D721Med (cell line): ENCODE results near the gene SPOCD1.

Experiments used
- DNase-seq: peaks from one replicate; pipeline ENCODE4 v3.0.0; 2011; ENCODE audit warnings: low spot score; ENCODE audit not compliant: insufficient read length
- FAIRE-seq: peaks from 2 replicates; lab custom pipeline; 2011; peaks lifted over from hg19 to GRCh38; lab: Jason Lieb, UNC
- TF ChIP-seq, protein P1 (sequence below): IDR thresholded peaks from 2 replicates; pipeline ENCODE4 v1.5.1; 2012; ENCODE audit warnings: mild to moderate bottlenecking, control low read depth; ENCODE audit not compliant: insufficient read depth; ENCODE audit errors: missing control alignments

The SPOCD1 gene

DNA sequence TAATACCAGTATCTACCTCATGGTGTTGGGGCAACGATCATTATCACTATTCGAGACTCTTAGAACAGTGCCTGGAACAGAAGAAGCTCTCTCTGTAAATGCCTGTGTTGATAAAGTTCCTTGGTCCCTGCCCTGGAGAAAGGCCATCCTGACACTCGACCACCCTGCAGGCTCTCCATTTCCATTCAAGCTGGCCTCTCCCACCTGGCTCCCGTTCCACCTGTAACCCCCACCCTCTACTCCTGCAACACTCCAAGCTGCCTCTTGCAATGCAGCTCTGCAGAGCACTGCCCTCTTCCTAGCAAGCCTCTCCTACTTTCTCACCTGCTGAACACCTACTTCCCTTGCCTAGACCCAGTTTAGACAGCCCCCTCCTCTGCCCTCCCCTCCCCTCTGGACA is 6.1 kb downstream of the SPOCD1 start:
- no peak for DNase-seq
- FAIRE-seq, result no peak
- TF ChIP-seq, protein P1, sequence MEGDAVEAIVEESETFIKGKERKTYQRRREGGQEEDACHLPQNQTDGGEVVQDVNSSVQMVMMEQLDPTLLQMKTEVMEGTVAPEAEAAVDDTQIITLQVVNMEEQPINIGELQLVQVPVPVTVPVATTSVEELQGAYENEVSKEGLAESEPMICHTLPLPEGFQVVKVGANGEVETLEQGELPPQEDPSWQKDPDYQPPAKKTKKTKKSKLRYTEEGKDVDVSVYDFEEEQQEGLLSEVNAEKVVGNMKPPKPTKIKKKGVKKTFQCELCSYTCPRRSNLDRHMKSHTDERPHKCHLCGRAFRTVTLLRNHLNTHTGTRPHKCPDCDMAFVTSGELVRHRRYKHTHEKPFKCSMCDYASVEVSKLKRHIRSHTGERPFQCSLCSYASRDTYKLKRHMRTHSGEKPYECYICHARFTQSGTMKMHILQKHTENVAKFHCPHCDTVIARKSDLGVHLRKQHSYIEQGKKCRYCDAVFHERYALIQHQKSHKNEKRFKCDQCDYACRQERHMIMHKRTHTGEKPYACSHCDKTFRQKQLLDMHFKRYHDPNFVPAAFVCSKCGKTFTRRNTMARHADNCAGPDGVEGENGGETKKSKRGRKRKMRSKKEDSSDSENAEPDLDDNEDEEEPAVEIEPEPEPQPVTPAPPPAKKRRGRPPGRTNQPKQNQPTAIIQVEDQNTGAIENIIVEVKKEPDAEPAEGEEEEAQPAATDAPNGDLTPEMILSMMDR, result no peak

DNA sequence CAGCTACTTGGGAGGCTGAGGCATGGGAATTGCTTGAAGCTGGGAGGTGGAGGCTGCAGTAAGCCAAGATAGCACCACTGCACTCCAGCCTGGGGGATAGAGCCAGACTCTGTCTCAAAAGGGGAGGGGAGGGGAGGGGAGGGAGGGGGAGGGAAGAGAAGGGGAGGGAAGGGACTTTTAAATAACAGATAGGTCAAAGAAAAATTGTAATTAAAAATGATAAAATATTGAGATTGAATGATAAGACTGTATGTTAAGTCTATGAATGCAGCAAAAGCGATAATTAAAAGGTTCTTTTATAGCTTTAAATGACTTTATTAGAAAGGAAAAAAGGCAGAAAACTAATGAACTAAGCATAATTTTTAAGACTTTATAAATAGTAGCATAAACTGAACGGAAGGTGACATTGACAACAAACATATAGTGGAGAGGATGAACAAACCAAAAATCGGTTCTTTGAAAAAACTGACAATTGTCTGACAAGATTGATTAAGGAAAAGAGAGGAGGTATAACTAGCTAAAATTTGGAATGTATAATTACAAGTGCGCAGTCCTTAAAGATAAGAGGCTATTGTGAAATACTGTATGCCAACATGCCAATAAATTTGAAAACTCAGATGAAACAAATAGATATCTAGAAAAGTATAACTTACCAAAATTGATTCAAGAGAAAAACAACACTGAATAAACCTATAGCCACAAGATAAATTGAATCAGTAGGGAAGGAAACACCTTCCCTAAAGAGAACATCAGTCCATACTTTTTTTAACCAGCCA is 8.4 kb downstream of the SPOCD1 start:
- no peak for FAIRE-seq
- TF ChIP-seq, protein P1, result no peak
- DNase-seq, result no peak

DNA sequence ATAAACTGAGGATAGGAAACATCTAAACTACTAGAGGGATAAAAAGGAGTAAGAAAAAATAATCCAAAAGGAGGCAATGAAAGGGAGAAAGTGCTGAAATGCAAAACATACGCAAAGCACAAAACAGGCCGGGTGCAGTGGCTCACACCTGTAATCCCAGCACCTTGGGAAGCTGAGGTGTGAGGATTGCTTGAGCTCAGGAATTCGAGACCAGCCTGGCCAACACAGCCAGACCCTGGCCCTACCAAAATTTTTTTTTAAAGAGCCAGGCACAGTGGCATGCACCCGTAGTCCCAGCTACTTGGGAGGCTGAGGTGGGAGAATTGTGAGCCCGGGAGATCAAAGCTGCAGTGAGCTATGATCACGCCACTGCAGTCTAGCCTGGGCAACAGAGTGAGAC is 10.5 kb downstream of the SPOCD1 start:
- FAIRE-seq, result no peak
- TF ChIP-seq, protein P1, result no peak
- no peak for DNase-seq

DNA sequence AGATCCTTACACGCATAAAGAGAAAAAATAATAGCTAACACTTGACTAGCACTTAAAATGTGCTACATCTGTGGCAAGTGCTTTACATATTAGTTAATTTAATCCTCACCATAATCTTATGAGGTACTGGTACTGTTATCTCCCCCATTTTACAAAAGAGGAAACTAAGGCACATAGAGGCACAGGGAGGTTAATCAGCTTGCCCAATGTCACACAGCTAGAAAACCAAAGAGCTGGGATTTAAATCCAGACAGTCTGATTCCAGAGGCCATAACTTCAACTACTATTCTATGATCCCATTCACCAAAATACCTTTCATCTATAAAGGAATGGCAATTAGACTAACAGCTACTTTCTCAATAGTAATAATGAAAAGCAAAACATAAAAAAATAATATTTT is 11.7 kb downstream of the SPOCD1 start:
- FAIRE-seq (no peak), DNase-seq (no peak)
- TF ChIP-seq, protein P1, result no peak

DNA sequence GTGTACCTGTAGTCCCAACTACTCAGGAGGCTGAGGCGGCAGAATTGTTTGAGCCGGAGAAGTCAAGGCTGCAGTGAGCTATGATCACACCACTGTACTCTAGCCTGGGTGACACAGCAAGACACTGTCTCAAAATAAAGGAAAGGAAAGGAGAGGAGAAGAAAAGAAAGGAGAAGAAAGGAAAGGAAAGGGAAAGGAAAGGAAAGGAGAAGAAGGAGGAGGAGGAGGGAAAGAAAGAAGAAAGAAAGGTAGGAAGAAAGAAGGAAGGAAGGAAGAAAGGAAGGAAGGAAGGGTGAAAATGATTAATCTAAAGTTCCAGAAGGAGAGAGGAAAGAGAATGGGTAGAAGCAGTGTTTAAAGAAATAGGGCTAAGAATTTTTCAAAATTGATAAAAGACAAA is 12.2 kb downstream of the SPOCD1 start:
- FAIRE-seq, result no peak
- DNase-seq, result no peak
- TF ChIP-seq, protein P1, result no peak

DNA sequence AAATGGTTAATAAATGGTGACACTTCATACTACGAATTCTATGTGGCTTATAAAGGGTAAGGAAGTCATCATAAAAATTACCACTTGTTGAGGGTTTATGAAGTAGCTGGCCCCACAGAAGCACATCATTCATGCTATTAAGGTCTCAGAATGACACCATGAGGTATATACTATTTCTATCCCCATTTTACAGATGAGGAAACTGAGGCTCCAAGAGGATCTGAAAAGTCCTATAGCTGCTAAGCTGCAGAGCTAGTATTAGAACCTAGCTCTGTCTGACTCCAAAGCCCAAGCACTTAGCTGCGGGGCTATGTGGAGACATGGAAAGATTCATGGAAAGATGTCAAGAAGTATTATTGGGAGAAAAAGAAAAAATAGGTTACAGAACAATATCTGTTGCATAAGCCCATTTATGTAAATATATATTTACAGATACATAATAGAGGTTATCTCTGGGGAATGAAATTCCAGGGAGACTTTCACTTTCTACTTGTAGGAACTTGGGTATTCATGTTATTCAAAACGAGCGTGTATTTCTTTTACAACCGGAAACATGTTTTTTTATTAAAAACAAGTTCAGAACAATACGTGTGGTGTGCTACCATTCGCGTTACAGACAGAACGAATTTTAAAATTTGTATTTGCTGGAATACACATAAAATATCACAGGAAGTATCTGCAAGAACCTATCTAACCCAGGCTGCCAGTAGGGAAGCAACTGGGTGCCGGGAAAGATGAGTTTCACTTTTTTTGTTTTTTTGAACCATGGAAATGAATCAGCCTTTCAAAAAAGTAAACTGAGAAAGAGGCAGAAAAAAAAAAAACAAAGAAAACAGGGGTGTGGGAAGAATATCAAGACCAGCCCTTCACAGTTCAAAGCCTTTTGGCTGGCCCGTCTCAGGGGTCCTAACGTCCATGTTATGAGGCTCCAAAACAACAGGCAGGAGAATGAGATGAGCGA is 13.4 kb downstream of the SPOCD1 start:
- TF ChIP-seq, protein P1, result no peak
- FAIRE-seq (no peak), DNase-seq (no peak)

DNA sequence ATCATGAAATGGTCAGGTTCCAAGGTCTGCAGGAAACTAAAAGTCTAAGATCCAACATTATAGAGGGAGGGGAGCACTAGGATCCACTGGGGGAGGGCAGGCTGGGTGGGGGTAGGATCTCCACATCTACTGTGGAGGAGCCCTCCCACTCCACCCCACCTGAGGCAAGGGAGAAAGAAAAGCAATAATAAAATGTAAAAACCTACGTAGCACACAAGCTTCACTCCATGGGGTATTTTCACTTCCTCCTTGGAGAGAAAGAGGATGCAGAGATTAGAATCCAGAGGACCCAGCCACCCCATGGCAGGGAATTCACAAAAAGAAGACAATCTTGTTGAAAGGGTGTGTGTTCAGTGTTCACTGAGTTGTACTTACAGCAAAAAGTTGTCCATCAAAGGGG is 14.4 kb downstream of the SPOCD1 start:
- TF ChIP-seq, protein P1, result no peak
- FAIRE-seq, result no peak
- DNase-seq, result no peak
